Mesothelial cell of epicardium (in vitro differentiated cells): Measurements from ENCODE around the gene ATG5. TPM values are rescaled to one million over a fixed set of nuclear protein-coding genes. Genes with fewer than 3 reads are reported as not detected.

Experiments
- DNase-seq, 2 experiments: peaks; one replicate each; pipeline ENCODE4 v3.0.0; 2021; ENCODE audit warnings: low spot score in 2 of 2; ENCODE audit not compliant: unreplicated experiment in 2 of 2
- H3K27ac Mint-ChIP-seq: 2 replicates; pipeline ENCODE4 v1.8.0; 2021; ENCODE audit warnings: mixed read lengths
- H3K27me3 Mint-ChIP-seq: 2 replicates; pipeline ENCODE4 v1.8.0; 2021; ENCODE audit warnings: low read depth, mixed read lengths
- H3K36me3 Mint-ChIP-seq: 2 replicates; pipeline ENCODE4 v1.8.0; 2021; ENCODE audit warnings: mixed read lengths
- H3K4me1 Mint-ChIP-seq: 2 replicates; pipeline ENCODE4 v1.8.0; 2021; ENCODE audit warnings: mixed read lengths
- H3K4me3 Mint-ChIP-seq: 2 replicates; pipeline ENCODE4 v1.8.0; 2021; ENCODE audit warnings: mild to moderate bottlenecking, moderate library complexity, mixed read lengths
- H3K9me3 Mint-ChIP-seq: 2 replicates; pipeline ENCODE4 v1.8.0; 2021; ENCODE audit warnings: mixed read lengths
- CTCF ChIP-seq: fragments of 200-600 bp; sonication (generic); IDR thresholded peaks from one replicate; pipeline ENCODE4 v1.5.0; 2021; ENCODE audit warnings: antibody characterized with exemption; ENCODE audit not compliant: unreplicated experiment
- total RNA-seq: library from RNA; stranded (reverse); gene quantifications from 3 replicates; pipeline ENCODE4 v1.2.1, GENCODE V29; 2021

Gene ATG5
- total RNA-seq, 1 donor from 2014 or later: 33.0 TPM

DNA sequence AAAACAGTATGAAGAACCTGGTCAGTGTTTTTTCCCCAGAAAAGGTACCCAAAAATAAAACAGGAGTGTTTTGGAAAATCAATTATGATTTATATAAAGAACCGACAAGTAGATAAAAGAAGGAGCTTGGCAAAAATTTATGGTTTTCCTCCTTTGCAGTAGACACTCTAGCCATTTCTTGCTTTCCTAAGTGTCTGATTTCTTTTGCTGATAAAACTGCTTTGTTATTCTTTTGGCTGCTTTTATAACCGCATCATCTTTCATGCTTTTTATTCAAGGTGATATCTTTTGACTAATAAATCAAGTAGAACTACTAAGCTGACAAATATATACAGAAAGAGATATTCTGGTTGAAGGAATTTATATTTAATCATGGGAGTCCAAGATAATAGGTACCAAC is 16.6 kb downstream of the ATG5 start:
- H3K27ac Mint-ChIP-seq: peak overlapping the region; percentile 41
- no peaks in the 10 kb centered on the region for H3K27me3 Mint-ChIP-seq
- no peak for TF ChIP-seq CTCF
- H3K4me1 Mint-ChIP-seq: peaks cover 49% of the 10 kb centered on the region
- H3K9me3 Mint-ChIP-seq: peaks cover 9% of the 10 kb centered on the region
- DNase-seq: no peak
- peaks cover 24% of the 10 kb centered on the region for H3K36me3 Mint-ChIP-seq
- H3K4me3 Mint-ChIP-seq: no peak overlapping the region

- Mint-ChIP-seq H3K9me3 (no peaks in the 10 kb centered on the region), H3K4me3 (no peak overlapping the region), H3K27me3 (no peaks in the 10 kb centered on the region), H3K27ac (no peak overlapping the region), H3K4me1 (peaks cover 27% of the 10 kb centered on the region), H3K36me3 (peaks cover 8% of the 10 kb centered on the region)
- no peak for DNase-seq
- TF ChIP-seq CTCF: no peak
Measured at GRCh38 chr6:106305740-106306139, 19.8 kb downstream of the ATG5 start.

DNA sequence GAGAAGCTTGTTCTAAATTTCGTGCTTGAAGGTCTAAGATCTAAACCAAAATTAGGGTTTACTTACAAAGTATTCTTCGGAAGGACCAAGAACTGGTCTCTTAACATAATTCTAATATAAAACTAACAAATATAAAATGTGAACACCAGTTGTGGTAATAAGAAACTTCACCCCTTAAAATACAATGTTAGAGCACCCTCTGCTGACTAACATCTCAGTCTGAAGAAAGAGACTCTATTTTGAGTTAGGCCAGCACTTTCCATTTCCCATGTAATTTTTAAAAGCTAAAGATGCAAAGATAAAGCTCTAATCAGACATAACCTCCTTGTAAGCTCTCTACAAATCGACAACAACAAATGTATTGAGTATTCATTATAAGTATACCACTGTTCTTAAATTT is 24.6 kb downstream of the ATG5 start:
- no peaks in the 10 kb centered on the region for H3K9me3 Mint-ChIP-seq
- TF ChIP-seq CTCF: no peak
- H3K27me3 Mint-ChIP-seq: no peaks in the 10 kb centered on the region
- no peak overlapping the region for H3K27ac Mint-ChIP-seq
- no peak overlapping the region for H3K4me3 Mint-ChIP-seq
- no peak for DNase-seq
- H3K36me3 Mint-ChIP-seq: peaks cover 3% of the 10 kb centered on the region
- peaks cover 4% of the 10 kb centered on the region for H3K4me1 Mint-ChIP-seq

- H3K27me3 Mint-ChIP-seq: no peaks in the 10 kb centered on the region
- DNase-seq: no peak
- peaks cover 3% of the 10 kb centered on the region for H3K36me3 Mint-ChIP-seq
- no peak overlapping the region for H3K27ac Mint-ChIP-seq
- no peaks in the 10 kb centered on the region for H3K4me1 Mint-ChIP-seq
- H3K4me3 Mint-ChIP-seq: no peak overlapping the region
- no peak for TF ChIP-seq CTCF
- no peaks in the 10 kb centered on the region for H3K9me3 Mint-ChIP-seq
Measured at GRCh38 chr6:106300020-106300780, 25.4 kb downstream of the ATG5 start.

GRCh38 chr6:106293116-106293515 is 32.4 kb downstream of the ATG5 start:
- Mint-ChIP-seq H3K9me3 (peaks cover 13% of the 10 kb centered on the region), H3K4me1 (peaks cover 4% of the 10 kb centered on the region), H3K27ac (no peak overlapping the region), H3K36me3 (peaks cover 24% of the 10 kb centered on the region), H3K4me3 (no peak overlapping the region), H3K27me3 (no peaks in the 10 kb centered on the region)
- no peak for DNase-seq
- TF ChIP-seq CTCF: no peak
